ENCODE measurements around the gene ZDHHC20.
"Not testable (repeated sequence)": the region's sequence is repeated elsewhere in the genome, so short reads cannot be mapped to it uniquely, and the experiment has no call there.

Gene ZDHHC20

GRCh38 chr13:21383090-21383489 is 76.0 kb downstream of the ZDHHC20 start:
- DNase-seq: no peak
- TF ChIP-seq CTCF (IDR thresholded peaks at IDR 0.05; ENCODE audit: low read depth, low read length): no peak
- Histone ChIP-seq H3K36me3 (no peaks in the 10 kb centered on the region; the same call in none of the 2 replicates), H3K4me1 (peaks cover 4% of the 10 kb centered on the region; the same call in 1 of the 2 replicates), H3K4me3 (ENCODE audit: low read depth, low read length) (no peak overlapping the region), H3K9me3 (no peaks in the 10 kb centered on the region), H3K27me3 (no peaks in the 10 kb centered on the region)

DNA sequence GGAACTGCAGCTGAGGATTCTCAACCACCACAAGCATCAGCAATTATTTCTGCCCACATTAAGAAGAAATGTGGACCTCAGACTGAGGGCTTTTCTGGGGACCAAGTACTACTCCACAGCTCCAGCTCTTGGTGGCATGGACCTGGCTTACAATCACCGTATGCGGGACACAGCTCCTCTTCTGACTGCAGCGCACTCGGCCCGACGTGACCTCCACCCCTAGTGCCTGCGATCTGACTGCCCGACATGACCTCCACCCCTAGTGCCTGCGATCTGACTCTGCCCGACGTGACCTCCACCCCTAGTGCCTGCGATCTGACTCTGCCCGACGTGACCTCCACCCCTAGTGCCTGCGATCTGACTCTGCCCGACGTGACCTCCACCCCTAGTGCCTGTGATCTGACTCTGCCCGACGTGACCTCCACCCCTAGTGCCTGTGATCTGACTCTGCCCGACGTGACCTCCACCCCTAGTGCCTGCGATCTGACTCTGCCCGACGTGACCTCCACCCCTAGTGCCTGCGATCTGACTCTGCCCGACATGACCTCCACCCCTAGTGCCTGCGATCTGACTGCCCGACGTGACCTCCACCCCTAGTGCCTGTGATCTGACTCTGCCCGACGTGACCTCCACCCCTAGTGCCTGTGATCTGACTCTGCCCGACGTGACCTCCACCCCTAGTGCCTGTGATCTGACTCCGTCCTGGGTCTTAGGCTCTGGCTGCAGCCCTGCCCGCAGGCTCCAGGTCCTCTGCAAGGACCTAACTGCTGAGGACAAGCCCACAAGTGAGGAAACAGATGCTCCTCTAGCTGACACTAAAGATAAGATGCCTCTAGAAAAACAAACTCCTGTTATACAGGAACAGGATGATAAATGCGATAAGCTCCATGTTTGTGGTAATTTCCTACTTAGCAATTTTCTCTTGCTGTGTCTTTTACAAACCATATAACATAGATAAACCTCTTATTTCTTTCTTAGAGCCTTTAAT is 81.8 kb downstream of the ZDHHC20 start:
- H3K4me3 ChIP-seq (ENCODE audit: low read depth, low read length); H3K36me3 ChIP-seq; H3K9me3 ChIP-seq; H3K4me1 ChIP-seq; H3K27me3 ChIP-seq; DNase-seq: not testable (repeated sequence)

DNA sequence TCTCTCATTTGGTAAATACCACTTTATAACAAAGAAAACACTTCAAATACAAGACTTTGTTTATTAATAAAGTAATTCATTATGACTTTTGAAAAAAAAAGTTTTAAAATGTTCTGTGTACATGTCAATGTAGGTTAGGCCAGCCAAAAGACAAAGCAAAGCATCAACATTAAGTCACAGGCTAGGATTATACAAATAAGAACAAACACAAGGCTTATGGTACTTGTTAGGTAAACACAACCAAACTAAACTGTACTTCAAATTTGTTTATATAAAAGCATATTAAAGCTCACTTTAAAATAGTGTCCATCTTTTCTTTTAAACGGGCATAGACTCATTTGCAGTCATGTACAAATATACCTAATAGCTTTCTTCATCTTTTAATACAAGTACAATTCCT is 86.6 kb downstream of the ZDHHC20 start:
- no peaks in the 10 kb centered on the region; the same call in 1 of the 2 replicates for H3K36me3 ChIP-seq
- no peak overlapping the region for H3K4me3 ChIP-seq (ENCODE audit: low read depth, low read length)
- DNase-seq: no peak
- no peaks in the 10 kb centered on the region for H3K27me3 ChIP-seq
- no peak for TF ChIP-seq CTCF (IDR thresholded peaks at IDR 0.05; ENCODE audit: low read depth, low read length)
- no peaks in the 10 kb centered on the region for H3K9me3 ChIP-seq
- H3K4me1 ChIP-seq: no peaks in the 10 kb centered on the region

- DNase-seq: no peak
- no peaks in the 10 kb centered on the region for H3K9me3 ChIP-seq
- TF ChIP-seq CTCF (IDR thresholded peaks at IDR 0.05; ENCODE audit: low read depth, low read length): no peak
- no peaks in the 10 kb centered on the region for H3K27me3 ChIP-seq
- no peaks in the 10 kb centered on the region for H3K4me1 ChIP-seq
- H3K36me3 ChIP-seq: no peaks in the 10 kb centered on the region; the same call in 1 of the 2 replicates
- no peak overlapping the region for H3K4me3 ChIP-seq (ENCODE audit: low read depth, low read length)
These were observed 88.1 kb downstream of the ZDHHC20 start for GRCh38 chr13:21371011-21371410.

DNA sequence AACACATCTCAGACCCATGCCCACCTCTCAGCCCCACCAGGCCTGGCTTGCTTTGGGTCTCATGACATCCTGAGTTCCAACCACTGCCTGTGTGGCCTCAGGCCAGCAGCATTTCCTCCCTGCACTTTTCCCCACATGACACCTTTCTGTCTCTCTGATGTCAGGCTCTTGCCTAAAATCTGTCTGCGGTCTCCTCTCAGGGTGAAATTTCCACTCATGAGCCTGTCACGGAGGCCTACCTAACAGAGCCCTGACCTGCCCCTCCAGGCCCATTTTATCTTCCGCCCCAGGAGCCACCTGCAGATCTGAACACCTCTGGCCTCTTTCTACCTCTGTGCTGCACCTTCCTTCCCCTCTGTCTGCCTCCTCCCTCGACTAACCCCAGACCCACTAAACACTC is 93.5 kb downstream of the ZDHHC20 start:
- no peaks in the 10 kb centered on the region for H3K27me3 ChIP-seq
- no peaks in the 10 kb centered on the region for H3K9me3 ChIP-seq
- DNase-seq: no peak
- no peaks in the 10 kb centered on the region for H3K36me3 ChIP-seq
- H3K4me1 ChIP-seq: no peaks in the 10 kb centered on the region
- H3K4me3 ChIP-seq (ENCODE audit: low read depth, low read length): no peak overlapping the region
- TF ChIP-seq CTCF (IDR thresholded peaks at IDR 0.05; ENCODE audit: low read depth, low read length): no peak

DNA sequence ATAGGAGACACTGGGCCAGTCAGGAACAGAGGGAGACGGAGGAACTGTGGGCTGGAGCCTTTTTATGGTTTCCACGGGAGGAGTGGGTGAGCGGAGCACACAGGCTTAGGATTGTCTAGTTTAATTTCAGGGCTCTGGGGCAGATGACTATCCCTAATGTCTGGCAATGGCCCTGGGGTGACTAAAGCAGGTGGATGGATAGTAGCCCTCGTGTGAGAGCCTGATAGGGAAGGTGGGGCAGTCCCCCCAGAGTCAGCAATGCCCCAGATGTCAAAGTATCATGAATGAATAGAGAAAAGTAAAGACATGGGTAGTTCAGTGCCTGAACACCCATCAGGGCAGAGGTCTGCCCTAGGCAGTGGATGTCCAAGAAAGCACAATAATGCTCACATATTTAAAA is 94.2 kb downstream of the ZDHHC20 start:
- Histone ChIP-seq H3K27me3 (no peaks in the 10 kb centered on the region), H3K36me3 (no peaks in the 10 kb centered on the region), H3K9me3 (no peaks in the 10 kb centered on the region), H3K4me1 (no peaks in the 10 kb centered on the region), H3K4me3 (ENCODE audit: low read depth, low read length) (no peak overlapping the region)
- no peak for TF ChIP-seq CTCF (IDR thresholded peaks at IDR 0.05; ENCODE audit: low read depth, low read length)
- no peak for DNase-seq

Data from BE2C (cell line).